ENCODE results near the gene ST3GAL2.
A peak's percentile ranks its signal among the peaks of the same experiment; 100 is the strongest.

ST3GAL2 gene

DNA sequence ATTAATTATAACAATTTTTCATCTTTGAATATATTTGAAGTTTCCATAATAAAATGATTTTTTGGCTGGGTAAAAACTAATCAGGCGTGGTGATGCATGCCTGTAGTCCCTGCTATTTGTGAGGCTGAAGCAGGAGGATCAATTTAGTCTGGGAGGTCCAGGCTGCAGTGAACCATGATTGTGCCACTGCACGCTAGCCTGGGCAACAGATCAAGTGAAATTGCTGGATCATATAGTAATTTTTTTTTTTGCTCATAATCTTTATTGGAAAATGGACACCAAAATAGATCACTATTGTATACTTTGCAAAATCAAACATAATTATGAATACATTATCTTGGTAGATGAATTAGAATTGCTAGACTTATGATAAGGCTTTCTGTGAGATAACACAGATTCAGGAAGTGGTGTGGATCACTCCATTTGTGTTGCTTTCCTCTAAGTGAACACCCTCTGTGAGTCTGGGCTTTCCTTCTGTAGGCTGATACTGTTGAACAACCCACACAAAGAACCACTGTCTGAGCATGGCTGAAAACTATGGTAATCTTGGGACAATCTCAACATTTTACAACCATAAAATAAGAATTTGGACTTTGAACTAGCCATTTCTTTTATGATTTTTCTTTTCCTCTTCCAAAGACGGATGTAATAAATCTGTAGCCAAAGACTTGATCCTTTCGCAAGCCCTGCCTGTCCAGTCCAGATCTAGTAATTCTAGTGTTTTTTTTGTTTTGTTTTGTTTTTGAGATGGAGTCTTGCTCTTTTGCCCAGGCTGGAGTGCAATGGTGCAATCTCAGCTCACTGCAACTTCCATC lies 5.6 kb upstream of the ST3GAL2 start:
- H3K9ac ChIP-seq (ENCODE audit: low read length), result no peak overlapping the region
- H3K79me2 ChIP-seq (ENCODE audit: low read length), result no peaks in the 10 kb centered on the region
- no peaks in the 10 kb centered on the region for H3K9me3 ChIP-seq (ENCODE audit: insufficient read depth, low read length)
- no peaks in the 10 kb centered on the region for H3K36me3 ChIP-seq (replicated peaks; ENCODE audit: low read depth, low read length)
- H3K27me3 ChIP-seq (ENCODE audit: low read depth, low read length), result no peaks in the 10 kb centered on the region
- TF ChIP-seq EZH2phosphoT487 (IDR thresholded peaks at IDR 0.05; ENCODE audit: low read depth), result no peak
- TF ChIP-seq, protein P1, sequence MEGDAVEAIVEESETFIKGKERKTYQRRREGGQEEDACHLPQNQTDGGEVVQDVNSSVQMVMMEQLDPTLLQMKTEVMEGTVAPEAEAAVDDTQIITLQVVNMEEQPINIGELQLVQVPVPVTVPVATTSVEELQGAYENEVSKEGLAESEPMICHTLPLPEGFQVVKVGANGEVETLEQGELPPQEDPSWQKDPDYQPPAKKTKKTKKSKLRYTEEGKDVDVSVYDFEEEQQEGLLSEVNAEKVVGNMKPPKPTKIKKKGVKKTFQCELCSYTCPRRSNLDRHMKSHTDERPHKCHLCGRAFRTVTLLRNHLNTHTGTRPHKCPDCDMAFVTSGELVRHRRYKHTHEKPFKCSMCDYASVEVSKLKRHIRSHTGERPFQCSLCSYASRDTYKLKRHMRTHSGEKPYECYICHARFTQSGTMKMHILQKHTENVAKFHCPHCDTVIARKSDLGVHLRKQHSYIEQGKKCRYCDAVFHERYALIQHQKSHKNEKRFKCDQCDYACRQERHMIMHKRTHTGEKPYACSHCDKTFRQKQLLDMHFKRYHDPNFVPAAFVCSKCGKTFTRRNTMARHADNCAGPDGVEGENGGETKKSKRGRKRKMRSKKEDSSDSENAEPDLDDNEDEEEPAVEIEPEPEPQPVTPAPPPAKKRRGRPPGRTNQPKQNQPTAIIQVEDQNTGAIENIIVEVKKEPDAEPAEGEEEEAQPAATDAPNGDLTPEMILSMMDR (IDR thresholded peaks at IDR 0.05; ENCODE audit: low read depth, low read length), result no peak
- no peak overlapping the region for H3K27ac ChIP-seq (ENCODE audit: low read length)
- H3K4me3 ChIP-seq (ENCODE audit: low read length), result no peak overlapping the region
- no peak overlapping the region for H2AFZ ChIP-seq (ENCODE audit: low read depth, low read length)
- peaks cover 6% of the 10 kb centered on the region for H3K4me1 ChIP-seq (ENCODE audit: low read length)
- H4K20me1 ChIP-seq (ENCODE audit: insufficient read depth, low read length), result no peaks in the 10 kb centered on the region
- no peak overlapping the region for H3K4me2 ChIP-seq (ENCODE audit: low read length)

DNA sequence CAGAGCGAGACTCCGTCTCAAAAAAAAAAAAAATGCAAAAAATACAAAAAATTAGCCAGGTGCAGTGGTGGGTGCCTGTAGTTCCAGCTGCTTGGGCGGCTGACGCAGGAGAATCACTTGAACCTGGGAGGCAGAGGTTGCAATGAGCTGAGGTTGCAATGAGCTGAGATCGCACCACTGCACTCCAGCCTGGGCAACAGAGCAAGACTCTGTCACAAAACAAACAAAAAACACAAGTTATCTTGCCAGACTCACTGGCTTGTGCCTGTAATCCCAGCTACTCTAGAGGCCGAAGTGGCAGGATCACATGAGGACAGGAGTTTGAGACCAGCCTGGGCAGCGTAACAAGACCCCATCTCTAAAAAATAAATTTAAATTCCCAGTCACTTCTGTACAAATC lies 3.4 kb upstream of the ST3GAL2 start:
- Histone ChIP-seq H3K4me2 (ENCODE audit: low read length) (no peak overlapping the region), H3K79me2 (ENCODE audit: low read length) (peaks cover 14% of the 10 kb centered on the region), H3K27ac (ENCODE audit: low read length) (no peak overlapping the region), H3K36me3 (replicated peaks; ENCODE audit: low read depth, low read length) (no peaks in the 10 kb centered on the region), H2AFZ (ENCODE audit: low read depth, low read length) (no peak overlapping the region), H3K4me1 (ENCODE audit: low read length) (peaks cover 6% of the 10 kb centered on the region), H3K9me3 (ENCODE audit: insufficient read depth, low read length) (no peaks in the 10 kb centered on the region), H3K27me3 (ENCODE audit: low read depth, low read length) (no peaks in the 10 kb centered on the region), H3K4me3 (ENCODE audit: low read length) (no peak overlapping the region), H3K9ac (ENCODE audit: low read length) (no peak overlapping the region), H4K20me1 (ENCODE audit: insufficient read depth, low read length) (no peaks in the 10 kb centered on the region)
- no peak for TF ChIP-seq EZH2phosphoT487 (IDR thresholded peaks at IDR 0.05; ENCODE audit: low read depth)
- TF ChIP-seq, protein P1 (IDR thresholded peaks at IDR 0.05; ENCODE audit: low read depth, low read length), result no peak

DNA sequence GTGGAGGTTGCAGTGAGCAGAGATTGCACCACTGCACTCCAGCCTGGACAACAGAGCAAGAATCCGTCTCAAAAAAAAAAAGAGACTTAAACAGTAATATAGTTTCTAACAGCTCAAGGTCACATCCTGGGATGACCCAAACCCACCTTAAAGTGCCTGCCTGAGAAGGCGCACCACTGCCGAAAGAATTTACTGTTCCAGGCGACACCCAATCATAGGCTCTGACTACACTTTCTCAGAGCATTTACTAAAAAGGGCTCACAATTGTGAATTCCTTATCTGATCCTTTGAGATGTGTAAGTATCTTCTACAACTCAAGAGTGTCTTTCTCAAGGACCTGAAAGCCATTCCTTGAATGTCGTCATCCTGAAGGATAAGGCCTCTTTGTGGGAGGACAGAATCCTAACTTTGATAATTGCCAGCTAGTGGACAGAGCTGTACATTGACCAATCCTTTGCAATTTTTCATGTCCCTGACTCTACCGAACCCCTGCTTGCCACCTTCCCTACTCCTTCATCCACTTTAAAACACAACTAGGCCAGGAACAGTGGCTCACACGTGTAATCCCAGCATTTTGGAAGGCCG lies 2.6 kb upstream of the ST3GAL2 start:
- Histone ChIP-seq H3K4me1 (ENCODE audit: low read length) (peaks cover 15% of the 10 kb centered on the region), H3K4me2 (ENCODE audit: low read length) (no peak overlapping the region), H3K79me2 (ENCODE audit: low read length) (peaks cover 23% of the 10 kb centered on the region), H3K27ac (ENCODE audit: low read length) (no peak overlapping the region), H3K9me3 (ENCODE audit: insufficient read depth, low read length) (no peaks in the 10 kb centered on the region), H3K27me3 (ENCODE audit: low read depth, low read length) (no peaks in the 10 kb centered on the region), H2AFZ (ENCODE audit: low read depth, low read length) (no peak overlapping the region), H4K20me1 (ENCODE audit: insufficient read depth, low read length) (peaks cover 7% of the 10 kb centered on the region), H3K36me3 (replicated peaks; ENCODE audit: low read depth, low read length) (no peaks in the 10 kb centered on the region), H3K4me3 (ENCODE audit: low read length) (no peak overlapping the region), H3K9ac (ENCODE audit: low read length) (no peak overlapping the region)
- TF ChIP-seq, protein P1 (IDR thresholded peaks at IDR 0.05; ENCODE audit: low read depth, low read length), result no peak
- TF ChIP-seq EZH2phosphoT487 (IDR thresholded peaks at IDR 0.05; ENCODE audit: low read depth), result no peak

DNA sequence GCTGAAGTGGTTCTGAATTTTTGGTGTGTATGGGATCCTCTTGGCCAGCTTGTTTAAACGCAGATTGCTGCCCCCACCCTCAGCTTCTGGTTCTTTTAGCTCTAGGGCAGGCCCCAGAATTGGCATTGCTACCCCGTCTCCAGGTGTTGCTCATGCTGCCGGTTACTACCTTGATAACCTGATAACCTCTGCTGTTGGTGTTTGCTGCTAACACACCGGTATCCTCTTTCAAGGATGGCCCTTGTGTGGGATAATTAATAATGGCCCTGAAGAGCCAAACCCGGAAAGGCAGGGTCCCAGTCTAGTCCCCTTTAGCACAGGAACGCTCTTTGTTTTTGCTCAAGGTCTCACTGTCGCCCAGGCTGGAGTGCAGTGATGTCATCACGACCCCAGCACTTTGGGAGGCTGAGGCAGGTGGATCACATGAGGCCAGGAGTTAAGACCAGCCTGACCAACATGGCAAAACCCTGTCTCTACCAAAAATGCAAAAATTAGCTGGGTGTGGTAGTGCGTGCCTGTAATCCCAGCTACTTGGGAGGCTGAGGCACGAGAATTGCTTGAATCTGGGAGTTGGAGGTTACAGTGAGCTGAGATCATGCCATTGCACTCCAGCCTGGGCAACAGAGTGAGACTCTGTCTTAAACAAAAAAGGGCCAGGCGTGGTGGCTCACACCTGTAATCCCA lies 1.3 kb upstream of the ST3GAL2 start:
- peak overlapping the region; percentile 89 for H2AFZ ChIP-seq (ENCODE audit: low read depth, low read length)
- peaks cover 7% of the 10 kb centered on the region for H4K20me1 ChIP-seq (ENCODE audit: insufficient read depth, low read length)
- peak overlapping the region; percentile 96 for H3K4me3 ChIP-seq (ENCODE audit: low read length)
- H3K27ac ChIP-seq (ENCODE audit: low read length), result 0 out of 2 replicates have a peak overlapping the region, but pooled peaks have one; percentile 48
- H3K9ac ChIP-seq (ENCODE audit: low read length), result peak overlapping the region; percentile 79
- TF ChIP-seq, protein P1 (IDR thresholded peaks at IDR 0.05; ENCODE audit: low read depth, low read length), result no peak
- no peak for TF ChIP-seq EZH2phosphoT487 (IDR thresholded peaks at IDR 0.05; ENCODE audit: low read depth)
- H3K4me2 ChIP-seq (ENCODE audit: low read length), result peak overlapping the region; percentile 90
- no peaks in the 10 kb centered on the region for H3K9me3 ChIP-seq (ENCODE audit: insufficient read depth, low read length)
- H3K36me3 ChIP-seq (replicated peaks; ENCODE audit: low read depth, low read length), result no peaks in the 10 kb centered on the region
- peaks cover 25% of the 10 kb centered on the region for H3K4me1 ChIP-seq (ENCODE audit: low read length)
- no peaks in the 10 kb centered on the region for H3K27me3 ChIP-seq (ENCODE audit: low read depth, low read length)
- H3K79me2 ChIP-seq (ENCODE audit: low read length), result peaks cover 35% of the 10 kb centered on the region
